Stimulated activated CD8-positive, alpha-beta memory T cell treated with anti-CD3 and anti-CD28 coated beads, Interleukin-12 subunit alpha, Interleukin-12 subunit beta, amount 100 ng/mL, for 24 hours (primary cell): Measurements from ENCODE around the gene VCX2.
"Not testable (repeated sequence)": the region's sequence is repeated elsewhere in the genome, so short reads cannot be mapped to it uniquely, and the experiment has no call there.

Source experiments
- DNase-seq: peaks from one replicate; pipeline ENCODE4 v3.0.0-alpha.2; 2020; ENCODE audit errors: extremely low read depth

Gene VCX2

DNA sequence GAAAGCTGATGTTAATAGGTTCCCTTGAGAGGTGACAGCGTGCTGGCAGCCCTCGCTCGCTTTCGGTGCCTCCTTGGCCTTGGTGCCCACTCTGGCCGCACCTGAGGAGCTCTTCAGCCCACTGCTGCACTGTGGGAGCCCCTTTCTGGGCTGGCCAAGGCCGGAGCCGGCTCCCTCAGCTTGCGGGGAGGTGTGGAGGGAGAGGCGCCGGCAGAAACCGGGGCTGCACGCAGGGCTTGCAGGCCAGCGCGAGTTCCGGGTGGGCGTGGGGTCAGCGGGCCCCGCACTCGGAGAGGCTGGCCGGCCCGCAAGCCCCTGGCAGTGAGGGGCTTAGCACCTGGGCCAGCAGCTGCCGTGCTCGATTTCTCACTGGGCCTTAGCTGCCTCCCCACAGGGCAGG is 49.7 kb downstream of the VCX2 start:
- not testable (repeated sequence) for DNase-seq
